HG03095 (cell line): Measurements from ENCODE around the gene GP1BA.
A peak's percentile ranks its signal among the peaks of the same experiment; 100 is the strongest.

Experiments used
- ATAC-seq: cut with Tn5 transposase; IDR thresholded peaks from one replicate; pipeline ENCODE4 v1.9.1; 2021; ENCODE audit warnings: moderate library complexity; ENCODE audit not compliant: unreplicated experiment

Gene GP1BA

DNA sequence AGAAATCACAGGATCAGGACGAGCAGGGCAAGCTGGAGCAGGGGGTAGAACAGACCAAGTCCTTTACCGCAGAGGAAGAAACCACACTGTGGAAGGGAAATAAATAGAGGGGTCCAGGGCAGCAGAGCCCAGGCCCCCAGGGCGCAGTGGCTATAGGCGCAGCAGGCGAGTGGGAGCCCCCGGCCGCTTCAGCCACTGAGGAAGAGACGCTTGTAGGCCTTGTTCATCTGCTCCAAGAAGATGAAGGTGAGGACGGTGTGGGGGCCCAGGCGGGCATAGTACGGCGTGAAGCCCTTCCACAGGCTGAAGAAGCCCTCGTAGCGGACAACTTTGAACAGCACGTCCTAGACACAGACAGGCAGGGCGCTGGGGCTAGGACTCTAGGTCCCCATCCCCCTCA is 5.5 kb downstream of the GP1BA start:
- ATAC-seq = no peak

DNA sequence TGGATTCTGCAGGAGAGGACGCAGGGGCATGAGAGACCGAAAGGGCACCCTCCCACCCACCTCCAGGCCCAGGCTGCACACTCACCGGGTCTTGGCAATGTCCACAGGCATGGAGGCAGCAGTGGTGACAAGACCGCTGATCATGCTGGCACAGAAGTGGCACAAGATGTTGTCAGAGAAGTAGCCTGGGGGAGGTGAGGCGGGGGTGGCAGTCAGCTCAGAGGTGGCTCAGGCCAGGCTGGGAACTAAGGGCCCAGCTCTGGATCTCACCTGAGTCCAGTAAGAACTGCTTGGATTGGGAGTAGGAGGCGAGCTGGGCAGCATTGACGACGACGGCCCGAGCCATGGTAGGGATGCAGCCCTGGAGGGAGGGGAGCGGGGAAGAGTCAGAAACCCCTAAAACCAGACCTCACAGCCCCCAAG is 6.0 kb downstream of the GP1BA start:
- ATAC-seq = no peak

GRCh38 chr17:4938688-4939545 is 6.8 kb downstream of the GP1BA start:
- no peak for ATAC-seq

DNA sequence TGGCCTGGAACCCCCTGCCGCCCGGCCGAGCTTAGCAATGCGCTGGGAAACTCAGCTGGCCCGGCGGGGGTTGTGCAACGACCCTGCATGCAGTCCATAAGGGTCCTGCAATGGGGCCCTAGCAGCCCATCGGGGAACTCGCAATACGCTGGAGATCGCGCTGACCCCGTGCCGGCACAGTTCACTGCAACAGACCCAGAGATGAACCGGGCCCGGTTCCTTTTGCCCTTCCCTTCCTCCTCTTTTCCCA is 7.4 kb downstream of the GP1BA start:
- ATAC-seq = no peak

GRCh38 chr17:4939796-4940554 is 7.9 kb downstream of the GP1BA start, which contains the start of the genes RNF167 and SLC25A11:
Gene RNF167 (plus strand): TSS chr17:4940268. CDS start chr17:4940910, 642 bp downstream.
Gene SLC25A11 (minus strand): TSS chr17:4940046. CDS start chr17:4939910, 136 bp downstream.
- ATAC-seq = peak; percentile 67

- ATAC-seq = peak; percentile 5
Measured at GRCh38 chr17:4940555-4941318, 8.7 kb downstream of the GP1BA start.

- no peak for ATAC-seq
Measured at GRCh38 chr17:4941319-4941610, 9.2 kb downstream of the GP1BA start.

GRCh38 chr17:4942760-4943508 is 10.9 kb downstream of the GP1BA start:
- ATAC-seq = no peak

DNA sequence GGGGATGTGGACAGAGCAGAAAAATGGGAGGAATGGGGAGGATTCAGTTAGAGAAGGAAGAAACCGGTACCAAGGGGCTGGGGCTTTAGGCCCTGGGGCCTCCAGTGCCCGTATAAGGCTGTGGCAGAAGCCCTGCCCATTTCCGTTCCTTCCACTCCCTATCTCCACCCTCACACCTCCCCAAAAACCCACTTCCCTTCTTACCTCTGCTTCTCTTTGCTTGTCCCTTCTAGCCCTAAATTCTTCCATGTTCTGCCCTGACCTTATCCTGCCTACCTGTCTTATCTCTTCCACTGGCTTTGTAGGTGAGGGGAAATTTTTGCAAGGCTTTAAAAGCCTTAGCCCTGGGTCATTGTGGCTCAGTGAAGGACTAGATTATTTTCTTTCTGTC is 12.1 kb downstream of the GP1BA start:
- ATAC-seq = no peak

- ATAC-seq = no peak
Measured at GRCh38 chr17:4944554-4945175, 12.6 kb downstream of the GP1BA start.

GRCh38 chr17:4945176-4945943 is 13.3 kb downstream of the GP1BA start:
- ATAC-seq = peak; percentile 32

GRCh38 chr17:4945944-4946280 is 13.8 kb downstream of the GP1BA start:
- no peak for ATAC-seq

- no peak for ATAC-seq
Measured at GRCh38 chr17:4946312-4946976, 14.4 kb downstream of the GP1BA start.

GRCh38 chr17:4947010-4947410 is 14.9 kb downstream of the GP1BA start:
- no peak for ATAC-seq

DNA sequence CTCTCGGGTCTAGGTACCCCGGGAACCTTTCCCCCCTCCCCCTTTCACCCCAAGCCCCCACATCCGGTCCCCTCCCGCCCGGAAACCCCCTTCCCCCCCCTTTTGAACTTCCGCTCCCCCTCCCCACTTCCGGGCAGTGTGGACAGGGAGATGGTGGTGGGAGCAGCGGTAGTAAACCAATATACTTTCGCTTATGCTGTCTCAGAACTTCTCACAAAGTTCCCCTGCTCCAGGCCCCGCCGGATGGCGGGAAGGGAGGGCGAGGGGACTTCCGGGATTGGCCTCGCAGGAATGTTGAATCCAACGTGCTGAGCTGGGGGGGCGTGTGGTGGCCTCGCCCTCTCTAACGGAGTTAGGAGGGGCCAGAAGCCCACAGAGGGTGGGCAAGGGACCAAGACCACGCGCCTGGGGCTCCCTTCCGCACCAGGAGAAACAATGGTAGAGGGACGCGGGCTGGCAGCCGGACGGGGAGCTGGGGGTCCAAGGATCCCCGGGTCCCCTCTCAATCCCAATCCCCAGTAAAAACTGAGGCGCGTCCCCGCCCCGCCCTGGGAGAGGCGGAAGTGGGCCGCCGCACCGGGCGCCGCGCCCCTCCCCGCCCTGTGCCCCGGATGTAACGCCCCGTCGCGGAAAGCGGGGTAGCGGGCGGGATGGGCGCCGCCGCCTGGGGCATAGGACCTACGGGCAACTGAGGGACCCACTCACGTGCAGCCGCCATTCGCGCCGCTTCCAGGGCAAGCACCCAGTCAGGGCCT is 15.5 kb downstream of the GP1BA start:
- ATAC-seq = no peak

GRCh38 chr17:4948166-4948930 is 16.3 kb downstream of the GP1BA start, which contains the start of gene PFN1:
Gene PFN1 (minus strand): TSS chr17:4948530. CDS start chr17:4948394, 136 bp downstream.
- peak; percentile 14 for ATAC-seq

GRCh38 chr17:4948931-4949320 is 16.8 kb downstream of the GP1BA start:
- peak; percentile 32 for ATAC-seq
